Lower lobe of right lung (tissue), 2 donors: ENCODE measurements around the gene ANK3. TPM values are rescaled to one million over a fixed set of nuclear protein-coding genes. Genes with fewer than 3 reads are reported as not detected.

Experiments
- ATAC-seq, 2 donors: fragments of 200-7000 bp; cut with Tn5 transposase; one replicate each; pipeline ENCODE4 v1.9.1; 2020 to 2022; ENCODE audit warnings: mild to moderate bottlenecking in 2 of 2, moderate library complexity in 2 of 2
- DNase-seq: peaks from one replicate; pipeline ENCODE4 v3.0.0-alpha.2; 2020
- H3K27ac ChIP-seq: fragments of 200-600 bp; one replicate; pipeline ENCODE4 v1.8.0; 2022
- H3K27me3 ChIP-seq: fragments of 200-600 bp; one replicate; pipeline ENCODE4 v1.8.0; 2022; ENCODE audit warnings: low read depth
- H3K36me3 ChIP-seq: fragments of 200-600 bp; one replicate; pipeline ENCODE4 v1.8.0; 2022; ENCODE audit warnings: mild to moderate bottlenecking
- H3K4me1 ChIP-seq: fragments of 200-600 bp; one replicate; pipeline ENCODE4 v1.8.0; 2022
- H3K4me3 ChIP-seq: fragments of 200-600 bp; one replicate; pipeline ENCODE4 v1.8.0; 2022; ENCODE audit warnings: mild to moderate bottlenecking
- H3K9me3 ChIP-seq: fragments of 200-600 bp; one replicate; pipeline ENCODE4 v1.8.0; 2022
- CTCF ChIP-seq: fragments of 200-600 bp; IDR thresholded peaks from one replicate; pipeline ENCODE4 v1.8.0; 2022; ENCODE audit warnings: antibody characterized with exemption, mild to moderate bottlenecking
- intact Hi-C: fragments of 100-400 bp; cut with DNase I; formaldehyde crosslinking; loops from one replicate; pipeline ENCODE4 v1.11.0; 2022
- total RNA-seq: library from RNA; stranded (reverse); fragmentation: NEBNext Ultra II Directional; extraction: Animal tissue kit (Norgen Biotek cat#: 25700); gene quantifications from one replicate; pipeline ENCODE4 v1.2.1, GENCODE V29; 2021
- donor health status: DM: no; HTN: yes; CAD: no; lungs with severe emphysema.

The ANK3 gene
- total RNA-seq, 1 donor from 2014 or later: 75.9 TPM

GRCh38 chr10:60187691-60188090 is 202.0 kb downstream of the ANK3 start:
- Histone ChIP-seq H3K27me3 (no peaks in the 10 kb centered on the region), H3K27ac (no peak overlapping the region), H3K4me1 (no peaks in the 10 kb centered on the region), H3K4me3 (no peak overlapping the region), H3K9me3 (no peaks in the 10 kb centered on the region), H3K36me3 (no peaks in the 10 kb centered on the region)
- intact Hi-C loops: no loop called here
- DNase-seq (no peak), ATAC-seq (no peak)
- no peak for TF ChIP-seq CTCF

- ATAC-seq (peak; percentile 40 to 64), DNase-seq (no peak)
- H3K4me3 ChIP-seq: no peak overlapping the region
- H3K27me3 ChIP-seq: no peaks in the 10 kb centered on the region
- no peaks in the 10 kb centered on the region for H3K4me1 ChIP-seq
- intact Hi-C loops: no loop called here
- TF ChIP-seq CTCF: no peak
- H3K36me3 ChIP-seq: no peaks in the 10 kb centered on the region
- H3K9me3 ChIP-seq: no peaks in the 10 kb centered on the region
- H3K27ac ChIP-seq: no peak overlapping the region
These were observed 203.2 kb downstream of the ANK3 start for GRCh38 chr10:60186315-60187071.

GRCh38 chr10:60185421-60185820 is 204.3 kb downstream of the ANK3 start:
- no peak for TF ChIP-seq CTCF
- Histone ChIP-seq H3K4me3 (no peak overlapping the region), H3K9me3 (no peaks in the 10 kb centered on the region), H3K4me1 (no peaks in the 10 kb centered on the region), H3K27me3 (no peaks in the 10 kb centered on the region), H3K27ac (no peak overlapping the region), H3K36me3 (peaks cover 5% of the 10 kb centered on the region)
- no peak for DNase-seq
- intact Hi-C loops: no loop called here
- no peak for ATAC-seq

GRCh38 chr10:60182691-60183090 is 207.0 kb downstream of the ANK3 start:
- Histone ChIP-seq H3K4me3 (no peak overlapping the region), H3K36me3 (peaks cover 5% of the 10 kb centered on the region), H3K4me1 (no peaks in the 10 kb centered on the region), H3K27ac (no peak overlapping the region), H3K9me3 (no peaks in the 10 kb centered on the region), H3K27me3 (no peaks in the 10 kb centered on the region)
- ATAC-seq (peak in 1 of 2 donors; percentile 23), DNase-seq (no peak)
- TF ChIP-seq CTCF: no peak
- intact Hi-C loops: no loop called here

- H3K4me3 ChIP-seq: no peak overlapping the region
- H3K27ac ChIP-seq: no peak overlapping the region
- DNase-seq (no peak), ATAC-seq (no peak)
- H3K4me1 ChIP-seq: no peaks in the 10 kb centered on the region
- H3K9me3 ChIP-seq: no peaks in the 10 kb centered on the region
- no peak for TF ChIP-seq CTCF
- peaks cover 5% of the 10 kb centered on the region for H3K36me3 ChIP-seq
- no peaks in the 10 kb centered on the region for H3K27me3 ChIP-seq
- intact Hi-C loops: no loop called here
These were observed 212.8 kb downstream of the ANK3 start for GRCh38 chr10:60176925-60177324.
